ENCODE data around the gene FXYD4. TPM values are rescaled to one million over a fixed set of nuclear protein-coding genes. Genes with fewer than 3 reads are reported as not detected.

The FXYD4 gene
- total RNA-seq, 1 experiment from 2014 or later, result not detected

DNA sequence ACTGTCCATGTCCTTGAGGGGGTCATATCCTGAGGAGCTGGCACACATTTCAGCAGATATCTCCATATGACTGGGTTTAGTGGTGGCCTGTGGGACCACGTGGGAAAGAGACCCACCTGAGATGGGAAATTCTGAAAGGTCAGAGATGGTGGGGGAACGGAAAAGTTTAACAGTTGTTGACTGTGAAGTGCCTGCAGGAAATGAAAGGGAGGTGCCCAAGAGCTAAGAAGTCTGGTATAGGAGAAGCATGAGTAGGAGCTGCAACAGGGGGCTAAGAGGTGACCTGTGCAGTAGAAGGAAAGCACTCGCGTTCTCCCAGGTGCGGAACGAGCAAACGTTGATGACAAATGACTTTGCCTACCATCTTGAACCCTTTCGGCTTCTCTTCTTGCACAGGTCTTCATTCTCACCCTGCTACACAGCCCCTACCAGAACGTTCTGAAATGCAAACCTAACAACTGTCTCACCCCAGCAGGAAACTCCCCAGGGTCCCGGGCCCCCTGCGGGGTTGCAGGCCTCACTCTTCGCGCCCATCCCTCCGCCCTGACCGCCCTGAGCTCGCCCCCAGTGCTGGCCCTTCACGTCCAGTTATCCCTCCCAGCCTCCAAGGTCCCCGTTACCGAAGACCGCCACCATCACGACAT is 9.8 kb upstream of the FXYD4 start:
- intact Hi-C loops (cut with micrococcal nuclease), result no loop called here
- H3K27ac ChIP-seq (ENCODE audit: low read length), result no peak overlapping the region
- H3K36me3 ChIP-seq (ENCODE audit: low read depth, low read length), result no peaks in the 10 kb centered on the region
- no peak for TF ChIP-seq CTCF (conservative IDR thresholded peaks at IDR 0.05; ENCODE audit: low read depth, low read length)
- TF ChIP-seq EZH2phosphoT487 (IDR thresholded peaks at IDR 0.05; ENCODE audit: borderline replicate concordance, low read length), result no peak
- no peak for TF ChIP-seq EZH2 (IDR thresholded peaks at IDR 0.05; ENCODE audit: low read length, unreplicated experiment)
- ChIA-PET POLR2A (ENCODE audit: unreplicated experiment) (no interaction called here), CTCF (no interaction called here)
- DNase-seq (no peak), ATAC-seq (no peak)
- H3K27me3 ChIP-seq (ENCODE audit: low read length), result no peaks in the 10 kb centered on the region
- no peaks in the 10 kb centered on the region for H3K79me2 ChIP-seq (ENCODE audit: low read length)
- H3K4me2 ChIP-seq (ENCODE audit: low read length), result peak overlapping the region; percentile 59
- H4K20me1 ChIP-seq (ENCODE audit: low read length), result no peaks in the 10 kb centered on the region
- H3K4me3 ChIP-seq (ENCODE audit: low read length), result peak overlapping the region; percentile 15; the same call in 1 of the 2 replicates
- H3K9me3 ChIP-seq (ENCODE audit: low read length), result no peaks in the 10 kb centered on the region
- BruUV-seq (replicated peaks), result no TSS peak
- H3F3A ChIP-seq (ENCODE audit: low read length, unreplicated experiment), result no peaks in the 10 kb centered on the region
- peaks cover 10% of the 10 kb centered on the region for H3K4me1 ChIP-seq (ENCODE audit: insufficient read depth, low read length)
- no peaks in the 10 kb centered on the region for H3K9me2 ChIP-seq (replicated peaks; ENCODE audit: low read length)
- peak overlapping the region; percentile 79 for H2AFZ ChIP-seq (ENCODE audit: low read length)
- H3K9ac ChIP-seq (ENCODE audit: low read length), result no peak overlapping the region

DNA sequence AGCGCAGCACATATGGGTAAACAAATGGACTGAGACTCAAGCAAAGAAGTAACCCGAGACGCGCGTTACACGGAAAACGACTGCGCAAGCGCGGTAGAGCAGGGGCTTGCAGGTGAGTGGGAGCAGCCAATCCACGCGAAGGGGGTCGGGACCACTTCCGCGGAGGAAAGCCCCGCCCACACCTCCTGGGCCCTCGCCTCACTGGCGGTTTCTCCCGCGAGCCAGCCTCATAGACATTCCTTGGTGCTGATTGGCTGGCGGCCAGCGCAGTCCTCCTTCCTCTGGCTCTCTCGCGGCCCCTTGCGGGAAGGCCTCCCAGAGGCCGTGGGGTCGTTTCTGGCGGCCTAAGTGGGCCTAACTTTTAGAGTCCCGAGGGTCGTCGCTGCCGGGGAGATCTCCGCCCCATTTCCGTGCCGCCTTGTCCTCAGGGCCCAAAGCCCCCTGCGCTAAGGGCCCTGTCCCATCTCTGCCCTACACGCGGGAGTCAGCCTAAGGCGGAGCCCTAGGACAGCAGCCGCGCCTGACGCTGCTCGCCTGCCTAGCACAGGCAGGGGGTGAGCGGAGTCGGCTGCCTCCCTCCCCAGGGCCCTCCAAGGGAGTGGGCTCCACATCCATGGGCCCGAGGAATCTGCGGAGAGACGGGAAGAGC is 9.1 kb upstream of the FXYD4 start:
- H2AFZ ChIP-seq (ENCODE audit: low read length), result peak overlapping the region; percentile 79
- H3K79me2 ChIP-seq (ENCODE audit: low read length), result no peaks in the 10 kb centered on the region
- ChIA-PET POLR2A (ENCODE audit: unreplicated experiment) (no interaction called here), CTCF (no interaction called here)
- peak; percentile 77 for ATAC-seq
- no TSS peak for BruUV-seq (replicated peaks)
- intact Hi-C loops (cut with micrococcal nuclease), result no loop called here
- H4K20me1 ChIP-seq (ENCODE audit: low read length), result no peaks in the 10 kb centered on the region
- no peak overlapping the region for H3K9ac ChIP-seq (ENCODE audit: low read length)
- H3K4me1 ChIP-seq (ENCODE audit: insufficient read depth, low read length), result peaks cover 7% of the 10 kb centered on the region; the same call in 1 of the 2 replicates
- DNase-seq, result peak; percentile 47
- no peaks in the 10 kb centered on the region for H3K36me3 ChIP-seq (ENCODE audit: low read depth, low read length)
- no peaks in the 10 kb centered on the region for H3K27me3 ChIP-seq (ENCODE audit: low read length)
- peak overlapping the region; percentile 59 for H3K4me2 ChIP-seq (ENCODE audit: low read length)
- TF ChIP-seq EZH2 (IDR thresholded peaks at IDR 0.05; ENCODE audit: low read length, unreplicated experiment) (no peak), CTCF (conservative IDR thresholded peaks at IDR 0.05; ENCODE audit: low read depth, low read length) (peak; percentile 47)
- no peaks in the 10 kb centered on the region for H3F3A ChIP-seq (ENCODE audit: low read length, unreplicated experiment)
- no peak overlapping the region for H3K27ac ChIP-seq (ENCODE audit: low read length)
- H3K9me2 ChIP-seq (replicated peaks; ENCODE audit: low read length), result no peaks in the 10 kb centered on the region
- H3K4me3 ChIP-seq (ENCODE audit: low read length), result peak overlapping the region; percentile 15; the same call in 1 of the 2 replicates
- H3K9me3 ChIP-seq (ENCODE audit: low read length), result no peaks in the 10 kb centered on the region

- Histone ChIP-seq H3K27ac (ENCODE audit: low read length) (no peak overlapping the region), H3K9ac (ENCODE audit: low read length) (no peak overlapping the region), H3K4me2 (ENCODE audit: low read length) (no peak overlapping the region), H3K79me2 (ENCODE audit: low read length) (no peaks in the 10 kb centered on the region), H2AFZ (ENCODE audit: low read length) (no peak overlapping the region), H3F3A (ENCODE audit: low read length, unreplicated experiment) (no peaks in the 10 kb centered on the region), H3K9me3 (ENCODE audit: low read length) (no peaks in the 10 kb centered on the region), H3K36me3 (ENCODE audit: low read depth, low read length) (no peaks in the 10 kb centered on the region), H3K27me3 (ENCODE audit: low read length) (no peaks in the 10 kb centered on the region), H4K20me1 (ENCODE audit: low read length) (no peaks in the 10 kb centered on the region), H3K4me1 (ENCODE audit: insufficient read depth, low read length) (peaks cover 7% of the 10 kb centered on the region; the same call in 1 of the 2 replicates), H3K9me2 (replicated peaks; ENCODE audit: low read length) (no peaks in the 10 kb centered on the region), H3K4me3 (ENCODE audit: low read length) (no peak overlapping the region)
- POLR2A ChIA-PET (ENCODE audit: unreplicated experiment), result no interaction called here
- no peak for DNase-seq
- ATAC-seq, result no peak
- no TSS peak for BruUV-seq (replicated peaks)
- intact Hi-C loops (cut with micrococcal nuclease), result no loop called here
- CTCF ChIA-PET, result no interaction called here
- TF ChIP-seq CTCF (conservative IDR thresholded peaks at IDR 0.05; ENCODE audit: low read depth, low read length) (no peak), EZH2phosphoT487 (IDR thresholded peaks at IDR 0.05; ENCODE audit: borderline replicate concordance, low read length) (no peak), EZH2 (IDR thresholded peaks at IDR 0.05; ENCODE audit: low read length, unreplicated experiment) (no peak)
Measured at GRCh38 chr10:43365001-43365400, 6.4 kb upstream of the FXYD4 start.
